Liver (tissue), 9 donors: Measurements from ENCODE around the gene NSD1. TPM values are rescaled to one million over a fixed set of nuclear protein-coding genes. Genes with fewer than 3 reads are reported as not detected.
"Not testable (repeated sequence)": the region's sequence is repeated elsewhere in the genome, so short reads cannot be mapped to it uniquely, and the experiment has no call there.

Experiments
- DNase-seq: peaks from one replicate; pipeline ENCODE4 v3.0.0-alpha.2; 2017; ENCODE audit warnings: low spot score
- H3K27ac ChIP-seq, 2 donors: one replicate each; pipeline ENCODE4 v1.7.0; 2013; ENCODE audit warnings: inconsistent platforms in 2 of 2, low read length in 2 of 2, control low read depth in 1 of 2, low read depth in 1 of 2, mild to moderate bottlenecking in 1 of 2
- H3K27me3 ChIP-seq, 4 donors: one replicate each; pipeline versions ENCODE4 v1.6.1 to v1.7.0; 2013; ENCODE audit warnings: low read length in 3 of 4, inconsistent platforms in 1 of 4, mild to moderate bottlenecking in 1 of 4, moderate library complexity in 1 of 4; ENCODE audit not compliant: control insufficient read depth in 4 of 4, insufficient read depth in 4 of 4
- H3K36me3 ChIP-seq, 4 donors: one replicate each; pipeline versions ENCODE4 v1.6.1 to v1.7.0; 2013; ENCODE audit warnings: low read length in 3 of 4, mild to moderate bottlenecking in 3 of 4, low read depth in 1 of 4, moderate library complexity in 1 of 4; ENCODE audit not compliant: control insufficient read depth in 4 of 4, insufficient read depth in 3 of 4
- H3K4me1 ChIP-seq, 4 donors: one replicate each; pipeline versions ENCODE4 v1.6.1 to v1.7.0; 2013; ENCODE audit warnings: low read length in 3 of 4, mild to moderate bottlenecking in 3 of 4, moderate library complexity in 1 of 4; ENCODE audit not compliant: control insufficient read depth in 4 of 4, insufficient read depth in 4 of 4
- H3K4me3 ChIP-seq, 3 donors: one replicate each; pipeline versions ENCODE4 v1.6.1 to v1.7.0; 2013; ENCODE audit warnings: low read length in 3 of 3, control low read depth in 1 of 3, low read depth in 1 of 3, mild to moderate bottlenecking in 1 of 3
- H3K9ac ChIP-seq, 2 donors: one replicate each; pipeline ENCODE4 v1.7.0; 2013; ENCODE audit warnings: low read length in 2 of 2, mild to moderate bottlenecking in 2 of 2, moderate library complexity in 2 of 2, control low read depth in 1 of 2, low read depth in 1 of 2
- H3K9me3 ChIP-seq, 4 donors: one replicate each; pipeline versions ENCODE4 v1.6.1 to v1.7.0; 2013; ENCODE audit warnings: low read length in 3 of 4; ENCODE audit not compliant: control insufficient read depth in 4 of 4
- ATF3 ChIP-seq: IDR thresholded peaks from 2 replicates; pipeline ENCODE4 v1.6.1; 2016; ENCODE audit warnings: antibody characterized with exemption
- EGR1 ChIP-seq, 2 donors: IDR thresholded peaks; 2 replicates each; pipeline ENCODE4 v1.6.1; 2016 to 2018; ENCODE audit warnings: antibody characterized with exemption in 2 of 2, low read depth in 2 of 2
- FOXA1 ChIP-seq: IDR thresholded peaks from 2 replicates; pipeline ENCODE4 v1.6.1; 2016; ENCODE audit warnings: antibody characterized with exemption
- FOXA2 ChIP-seq: IDR thresholded peaks from 2 replicates; pipeline ENCODE4 v1.6.1; 2016; ENCODE audit warnings: antibody characterized with exemption
- GABPA ChIP-seq, 2 donors: IDR thresholded peaks in 1 of 2; conservative IDR thresholded peaks in 1 of 2; 2 replicates each; pipeline ENCODE4 v1.6.1; 2016; ENCODE audit warnings: antibody characterized with exemption in 2 of 2, mild to moderate bottlenecking in 1 of 2, moderate library complexity in 1 of 2
- HNF4A ChIP-seq, 2 donors: conservative IDR thresholded peaks; 2 replicates each; pipeline ENCODE4 v1.6.1; 2016; ENCODE audit warnings: antibody characterized with exemption in 2 of 2, mild to moderate bottlenecking in 2 of 2
- HNF4G ChIP-seq: IDR thresholded peaks from 2 replicates; pipeline ENCODE4 v1.6.1; 2016; ENCODE audit warnings: antibody characterized with exemption
- JUND ChIP-seq, 2 donors: IDR thresholded peaks; 2 replicates each; pipeline ENCODE4 v1.6.1; 2016; ENCODE audit warnings: antibody characterized with exemption in 2 of 2
- MAX ChIP-seq: IDR thresholded peaks from 2 replicates; pipeline ENCODE4 v1.6.1; 2016; ENCODE audit warnings: antibody characterized with exemption
- NR2F2 ChIP-seq: IDR thresholded peaks from 2 replicates; pipeline ENCODE4 v1.6.1; 2016; ENCODE audit warnings: antibody characterized with exemption
- RAD21 ChIP-seq, 2 donors: IDR thresholded peaks; 2 replicates each; pipeline ENCODE4 v1.6.1; 2016; ENCODE audit warnings: antibody characterized with exemption in 2 of 2, mild to moderate bottlenecking in 2 of 2
- REST ChIP-seq: IDR thresholded peaks from 2 replicates; pipeline ENCODE4 v1.6.1; 2016; ENCODE audit warnings: antibody characterized with exemption, mild to moderate bottlenecking
- RXRA ChIP-seq, 2 donors: IDR thresholded peaks; 2 replicates each; pipeline ENCODE4 v1.6.1; 2017 to 2018; ENCODE audit warnings: antibody characterized with exemption in 2 of 2, mild to moderate bottlenecking in 1 of 2
- SP1 ChIP-seq: IDR thresholded peaks from 2 replicates; pipeline ENCODE4 v1.6.1; 2018; ENCODE audit warnings: antibody characterized with exemption, mild to moderate bottlenecking
- TAF1 ChIP-seq: conservative IDR thresholded peaks from 2 replicates; pipeline ENCODE4 v1.6.1; 2016; ENCODE audit warnings: antibody characterized with exemption, mild to moderate bottlenecking
- YY1 ChIP-seq: IDR thresholded peaks from 2 replicates; pipeline ENCODE4 v1.6.1; 2016; ENCODE audit warnings: antibody characterized with exemption, mild to moderate bottlenecking
- WGBS: extraction: QIAGEN DNeasy Blood & Tissue Kit; methylation state at CpG from one replicate; pipeline ENCODE4 v1.1.7; 2013; 5-methylcytosine and 5-hydroxymethylcytosine counted together
- polyA plus RNA-seq, 2 donors: library from polyadenylated mRNA; stranded (reverse) in 1 of 2; unstranded in 1 of 2; fragments of 200-250 nt in 1 of 2; fragments of >200 nt in 1 of 2; fragmentation: Nextera tagmentation in 1 of 2; extraction: Ambion mirVana in 1 of 2; gene quantifications; one replicate each; pipeline versions ENCODE4 v1.2.1 to v1.2.3, GENCODE V29; 2013 to 2015
- total RNA-seq, 2 donors: library from RNA; depleted of rRNA; stranded (reverse); fragments of >200 nt; gene quantifications; one replicate each; pipeline ENCODE4 v1.2.3, GENCODE V29; 2014
- TF ChIP-seq, protein P1 (sequence below): fragments of 150-350 bp; IDR thresholded peaks from 2 replicates; pipeline ENCODE4 v1.5.1; 2017; ENCODE audit warnings: improper control_type of control experiment, low read depth, low read length; ENCODE audit not compliant: missing input control
- TF ChIP-seq, protein P2 (sequence below): IDR thresholded peaks from 2 replicates; pipeline ENCODE4 v1.6.1; 2016; ENCODE audit warnings: antibody characterized with exemption
- donor health status: healthy.
- donor health status: healthy.
- donor health status: healthy.
- donor health status: healthy.
- donor health status: healthy.

NSD1 gene
- total and polyA plus RNA-seq, 4 donors = 5.3 to 34.1 (median 19.3) TPM

- 33% methylated on average over 19 of the region's 19 CpGs for WGBS
- peaks cover 13 to 42% (median 29%) of the 10 kb centered on the region in 4 donors for H3K4me1 ChIP-seq
- no peak for DNase-seq
These were observed 171.0 kb downstream of the NSD1 start for GRCh38 chr5:177304392-177305119.

GRCh38 chr5:177306103-177306640 is 172.6 kb downstream of the NSD1 start:
- Histone ChIP-seq H3K27ac (peak overlapping the region in 1 of 2 donors; percentile 10), H3K4me1 (peaks cover 13 to 38% (median 23%) of the 10 kb centered on the region in 4 donors), H3K36me3 (peaks cover 6 to 16% (median 11%) of the 10 kb centered on the region in 4 donors)
- H3K9me3 ChIP-seq, H3K4me3 ChIP-seq, DNase-seq, H3K9ac ChIP-seq, H3K27me3 ChIP-seq: not testable (repeated sequence)
- 89% methylated on average over 11 of the region's 11 CpGs for WGBS

More at GRCh38 chr5:177304392-177305119, 171.0 kb downstream of the NSD1 start:
- TF ChIP-seq RXRA (IDR thresholded peaks at IDR 0.05) (peak in 1 of 2 donors; percentile 29), JUND (IDR thresholded peaks at IDR 0.05) (no peak), MAX (no peak), RAD21 (IDR thresholded peaks at IDR 0.05) (no peak), TAF1 (no peak), HNF4A (conservative IDR thresholded peaks at IDR 0.05) (peak; percentile 40 to 57), YY1 (no peak), EGR1 (IDR thresholded peaks at IDR 0.05; ENCODE audit: low read depth in 2 of 2) (no peak), SP1 (peak; percentile 35), GABPA (IDR thresholded peaks at IDR 0.05 in 1 of 2, conservative IDR thresholded peaks at IDR 0.05 in 1 of 2) (peak in 1 of 2 donors; percentile 10), REST (no peak), FOXA2 (no peak), NR2F2 (no peak), FOXA1 (no peak), HNF4G (no peak), ATF3 (no peak)
- TF ChIP-seq, protein P1, sequence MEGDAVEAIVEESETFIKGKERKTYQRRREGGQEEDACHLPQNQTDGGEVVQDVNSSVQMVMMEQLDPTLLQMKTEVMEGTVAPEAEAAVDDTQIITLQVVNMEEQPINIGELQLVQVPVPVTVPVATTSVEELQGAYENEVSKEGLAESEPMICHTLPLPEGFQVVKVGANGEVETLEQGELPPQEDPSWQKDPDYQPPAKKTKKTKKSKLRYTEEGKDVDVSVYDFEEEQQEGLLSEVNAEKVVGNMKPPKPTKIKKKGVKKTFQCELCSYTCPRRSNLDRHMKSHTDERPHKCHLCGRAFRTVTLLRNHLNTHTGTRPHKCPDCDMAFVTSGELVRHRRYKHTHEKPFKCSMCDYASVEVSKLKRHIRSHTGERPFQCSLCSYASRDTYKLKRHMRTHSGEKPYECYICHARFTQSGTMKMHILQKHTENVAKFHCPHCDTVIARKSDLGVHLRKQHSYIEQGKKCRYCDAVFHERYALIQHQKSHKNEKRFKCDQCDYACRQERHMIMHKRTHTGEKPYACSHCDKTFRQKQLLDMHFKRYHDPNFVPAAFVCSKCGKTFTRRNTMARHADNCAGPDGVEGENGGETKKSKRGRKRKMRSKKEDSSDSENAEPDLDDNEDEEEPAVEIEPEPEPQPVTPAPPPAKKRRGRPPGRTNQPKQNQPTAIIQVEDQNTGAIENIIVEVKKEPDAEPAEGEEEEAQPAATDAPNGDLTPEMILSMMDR = no peak
- TF ChIP-seq, protein P2, sequence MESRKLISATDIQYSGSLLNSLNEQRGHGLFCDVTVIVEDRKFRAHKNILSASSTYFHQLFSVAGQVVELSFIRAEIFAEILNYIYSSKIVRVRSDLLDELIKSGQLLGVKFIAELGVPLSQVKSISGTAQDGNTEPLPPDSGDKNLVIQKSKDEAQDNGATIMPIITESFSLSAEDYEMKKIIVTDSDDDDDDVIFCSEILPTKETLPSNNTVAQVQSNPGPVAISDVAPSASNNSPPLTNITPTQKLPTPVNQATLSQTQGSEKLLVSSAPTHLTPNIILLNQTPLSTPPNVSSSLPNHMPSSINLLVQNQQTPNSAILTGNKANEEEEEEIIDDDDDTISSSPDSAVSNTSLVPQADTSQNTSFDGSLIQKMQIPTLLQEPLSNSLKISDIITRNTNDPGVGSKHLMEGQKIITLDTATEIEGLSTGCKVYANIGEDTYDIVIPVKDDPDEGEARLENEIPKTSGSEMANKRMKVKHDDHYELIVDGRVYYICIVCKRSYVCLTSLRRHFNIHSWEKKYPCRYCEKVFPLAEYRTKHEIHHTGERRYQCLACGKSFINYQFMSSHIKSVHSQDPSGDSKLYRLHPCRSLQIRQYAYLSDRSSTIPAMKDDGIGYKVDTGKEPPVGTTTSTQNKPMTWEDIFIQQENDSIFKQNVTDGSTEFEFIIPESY = no peak
- Histone ChIP-seq H3K9me3 (no peaks in the 10 kb centered on the region), H3K27ac (peak overlapping the region; percentile 84 to 89), H3K27me3 (no peaks in the 10 kb centered on the region), H3K9ac (peak overlapping the region; percentile 45 to 87), H3K36me3 (peaks cover 6 to 16% (median 11%) of the 10 kb centered on the region in 4 donors), H3K4me3 (peak overlapping the region; percentile 72 to 97 (median 94))
